Epithelial cell of proximal tubule (primary cell): Measurements from ENCODE around the gene PLA2G4A. TPM values are rescaled to one million over a fixed set of nuclear protein-coding genes. Genes with fewer than 3 reads are reported as not detected.

Experiments
- DNase-seq: peaks from one replicate; pipeline ENCODE4 v3.0.0-alpha.2; 2011; ENCODE audit warnings: low read depth
- H3K4me3 ChIP-seq: 2 replicates; pipeline ENCODE4 v1.5.1; 2011; ENCODE audit warnings: low read depth, mild to moderate bottlenecking, low read length
- CTCF ChIP-seq: conservative IDR thresholded peaks from 2 replicates; pipeline ENCODE4 v1.5.1; 2012; ENCODE audit warnings: low read depth, mild to moderate bottlenecking, low read length
- total RNA-seq: library from RNA; depleted of rRNA; stranded (reverse); fragments of >200 nt; gene quantifications from 2 replicates; pipeline ENCODE4 v1.2.3, GENCODE V29; 2015

PLA2G4A gene
- total RNA-seq, 1 donor from 2014 or later, result 0.40 TPM

GRCh38 chr1:186854102-186854501, 25.4 kb downstream of the PLA2G4A start:
- no peak overlapping the region for H3K4me3 ChIP-seq
- no peak for DNase-seq
- TF ChIP-seq CTCF, result no peak

GRCh38 chr1:186858923-186859322, 30.2 kb downstream of the PLA2G4A start:
- DNase-seq, result no peak
- no peak for TF ChIP-seq CTCF
- H3K4me3 ChIP-seq, result no peak overlapping the region

GRCh38 chr1:186859995-186860394, 31.2 kb downstream of the PLA2G4A start:
- no peak overlapping the region for H3K4me3 ChIP-seq
- no peak for DNase-seq
- no peak for TF ChIP-seq CTCF

- no peak overlapping the region for H3K4me3 ChIP-seq
- no peak for TF ChIP-seq CTCF
- no peak for DNase-seq
Measured at GRCh38 chr1:186864296-186864695, 35.5 kb downstream of the PLA2G4A start.

GRCh38 chr1:186865253-186865652, 36.5 kb downstream of the PLA2G4A start:
- H3K4me3 ChIP-seq, result no peak overlapping the region
- no peak for DNase-seq
- TF ChIP-seq CTCF, result no peak

- TF ChIP-seq CTCF, result no peak
- no peak for DNase-seq
- no peak overlapping the region for H3K4me3 ChIP-seq
Measured at GRCh38 chr1:186865857-186866256, 37.1 kb downstream of the PLA2G4A start.

GRCh38 chr1:186869526-186870228, 40.9 kb downstream of the PLA2G4A start:
- H3K4me3 ChIP-seq, result no peak overlapping the region
- no peak for TF ChIP-seq CTCF
- no peak for DNase-seq
